Right cardiac atrium (tissue), 5 donors: Measurements from ENCODE around the gene GPN1. TPM values are rescaled to one million over a fixed set of nuclear protein-coding genes. Genes with fewer than 3 reads are reported as not detected.

ENCODE experiments used
- ATAC-seq, 2 donors: fragments of 200-7000 bp; cut with Tn5 transposase; one replicate each; pipeline versions ENCODE4 v1.8.0 to v1.9.1; 2020; ENCODE audit warnings: moderate library complexity in 2 of 2, mild to moderate bottlenecking in 1 of 2
- DNase-seq, 3 donors: peaks; one replicate each; pipeline ENCODE4 v3.0.0-alpha.2; 2020
- H3K27ac ChIP-seq: one replicate; pipeline ENCODE4 v1.5.1; 2013; ENCODE audit warnings: mild to moderate bottlenecking, low read length, control low read depth, moderate library complexity
- H3K27me3 ChIP-seq: one replicate; pipeline ENCODE4 v1.6.1; 2013; ENCODE audit not compliant: control insufficient read depth, insufficient read depth
- H3K4me1 ChIP-seq: one replicate; pipeline ENCODE4 v1.6.1; 2013; ENCODE audit warnings: low read length; ENCODE audit not compliant: control insufficient read depth, insufficient read depth
- H3K4me3 ChIP-seq: one replicate; pipeline ENCODE4 v1.5.1; 2013; ENCODE audit warnings: low read length, control low read depth
- H3K9me3 ChIP-seq: one replicate; pipeline ENCODE4 v1.6.1; 2013; ENCODE audit warnings: low read length; ENCODE audit not compliant: control insufficient read depth
- WGBS: extraction: QIAGEN DNeasy Blood & Tissue Kit; methylation state at CpG from one replicate; pipeline ENCODE4 v1.1.7; 2013; 5-methylcytosine and 5-hydroxymethylcytosine counted together
- intact Hi-C, 4 donors: fragments of 100-400 bp; cut with DNase I; formaldehyde crosslinking; loops; one replicate each; pipeline versions ENCODE4 v1.11.0 to v1.14.0; 2022 to 2023
- long read RNA-seq, 4 donors: library from polyadenylated mRNA; unstranded; transcript quantifications; one replicate each; pipeline ENCODE4 v2.0.0, GENCODE V29; 2020 to 2021
- polyA plus RNA-seq: library from polyadenylated mRNA; stranded (reverse); fragments of 200-250 nt; gene quantifications from one replicate; pipeline ENCODE4 v1.2.3, GENCODE V29; 2013
- total RNA-seq, 4 donors: library from RNA; stranded (reverse); fragmentation: NEBNext Ultra II Directional; extraction: Animal tissue kit (Norgen Biotek cat#: 25700); gene quantifications; one replicate each; pipeline ENCODE4 v1.2.1, GENCODE V29; 2021
- donor health status: healthy with polysubstance abuse.
- donor health status: DM: no; HTN: yes; CAD: no.
- donor health status: DM: no; HTN: no; CAD: no.
- donor health status: DM: no; HTN: yes; CAD: no; lungs with severe emphysema.
- donor health status: DM: yes; HTN: yes; CAD: no.

Gene GPN1
- total RNA-seq: 10 to 100 TPM; 15.9 to 21.8 (median 17.8) TPM
- polyA plus RNA-seq: 15.5 TPM
- long read RNA-seq, donor 1, transcript GPN1-212 (14 exons, 1,832 nt): major isoform, 60 of 68 reads
- long read RNA-seq, donor 1, partial matches to known transcripts: 0 of 68 reads
- long read RNA-seq, donor 1, other reads (novel, unspliced or antisense): 8 of 68 reads
- long read RNA-seq, donor 2, transcript GPN1-212 (14 exons, 1,832 nt): major isoform, 21 of 22 reads
- long read RNA-seq, donor 2, partial matches to known transcripts: 0 of 22 reads
- long read RNA-seq, donor 2, other reads (novel, unspliced or antisense): 1 of 22 reads
- long read RNA-seq, donor 3, transcript GPN1-212 (14 exons, 1,832 nt): major isoform, 129 of 158 reads
- long read RNA-seq, donor 3, partial matches to known transcripts: 3 of 158 reads
- long read RNA-seq, donor 3, other reads (novel, unspliced or antisense): 26 of 158 reads
- long read RNA-seq, donor 4, transcript GPN1-212 (14 exons, 1,832 nt): major isoform, 16 of 18 reads
- long read RNA-seq, donor 4, partial matches to known transcripts: 0 of 18 reads
- long read RNA-seq, donor 4, other reads (novel, unspliced or antisense): 2 of 18 reads

DNA sequence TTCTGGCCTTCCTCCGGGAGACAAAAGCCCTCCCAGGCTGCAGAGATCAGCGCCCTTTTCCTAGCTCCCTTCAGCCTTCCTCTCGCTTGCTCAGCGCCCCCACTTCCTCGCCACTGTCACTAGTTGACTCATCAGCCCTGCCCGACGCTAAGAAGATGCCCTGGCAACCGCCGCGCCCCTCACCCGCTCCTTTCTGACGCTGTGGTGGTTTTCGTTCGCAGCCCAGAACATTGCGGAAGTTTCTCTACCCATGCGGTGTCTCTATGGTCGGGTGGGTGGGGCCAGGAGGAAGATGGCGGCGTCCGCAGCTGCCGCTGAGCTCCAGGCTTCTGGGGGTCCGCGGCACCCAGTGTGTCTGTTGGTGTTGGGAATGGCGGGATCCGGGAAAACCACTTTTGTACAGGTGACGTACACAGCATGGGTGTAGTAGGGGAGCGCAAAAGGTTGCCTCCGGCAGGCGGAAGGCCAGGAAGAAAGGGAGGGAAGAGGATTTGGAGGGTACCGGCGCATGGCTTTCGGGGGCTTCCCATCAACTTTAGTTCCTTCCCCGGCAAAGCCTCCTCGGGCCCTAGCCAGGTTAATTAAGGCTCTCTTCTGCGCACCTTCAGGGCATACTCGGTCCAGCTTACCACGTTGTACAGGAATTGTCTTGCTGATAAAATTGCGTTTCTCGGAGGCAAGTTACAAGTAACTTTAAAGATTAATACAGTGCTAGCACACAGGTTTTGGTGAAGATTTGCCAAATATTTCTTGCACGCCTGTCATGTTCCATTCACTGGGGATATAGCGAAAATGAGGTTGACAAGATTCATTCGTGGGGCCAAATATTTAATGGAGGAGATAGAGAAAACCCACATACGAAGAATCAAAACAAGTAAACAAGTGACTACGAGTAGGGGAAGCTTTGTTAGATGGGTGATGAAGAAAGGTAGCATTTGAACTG, at the start of gene GPN1, which contains the start of gene CCDC121:
TSS of gene GPN1 (plus strand) at position 284 of the 943 bp plus-strand sequence. CDS start at position 293, 9 bp downstream.
TSS of gene CCDC121 (minus strand) at position 246 of the 943 bp plus-strand sequence. CDS start 1,213 bp downstream, outside the sequence.
- ATAC-seq: peak; percentile 97 to 98
- intact Hi-C loops: no loop called here
- Histone ChIP-seq H3K9me3 (no peaks in the 10 kb centered on the region), H3K27me3 (no peaks in the 10 kb centered on the region), H3K27ac (peak within 1 kb of the TSS; percentile 31), H3K4me3 (peak within 1 kb of the TSS; percentile 92), H3K4me1 (peaks cover 3% of the 10 kb centered on the region)
- under 1% methylated on average over 44 of the region's 44 CpGs for WGBS
- DNase-seq: peak; percentile 89 to 93 (median 93)

DNA sequence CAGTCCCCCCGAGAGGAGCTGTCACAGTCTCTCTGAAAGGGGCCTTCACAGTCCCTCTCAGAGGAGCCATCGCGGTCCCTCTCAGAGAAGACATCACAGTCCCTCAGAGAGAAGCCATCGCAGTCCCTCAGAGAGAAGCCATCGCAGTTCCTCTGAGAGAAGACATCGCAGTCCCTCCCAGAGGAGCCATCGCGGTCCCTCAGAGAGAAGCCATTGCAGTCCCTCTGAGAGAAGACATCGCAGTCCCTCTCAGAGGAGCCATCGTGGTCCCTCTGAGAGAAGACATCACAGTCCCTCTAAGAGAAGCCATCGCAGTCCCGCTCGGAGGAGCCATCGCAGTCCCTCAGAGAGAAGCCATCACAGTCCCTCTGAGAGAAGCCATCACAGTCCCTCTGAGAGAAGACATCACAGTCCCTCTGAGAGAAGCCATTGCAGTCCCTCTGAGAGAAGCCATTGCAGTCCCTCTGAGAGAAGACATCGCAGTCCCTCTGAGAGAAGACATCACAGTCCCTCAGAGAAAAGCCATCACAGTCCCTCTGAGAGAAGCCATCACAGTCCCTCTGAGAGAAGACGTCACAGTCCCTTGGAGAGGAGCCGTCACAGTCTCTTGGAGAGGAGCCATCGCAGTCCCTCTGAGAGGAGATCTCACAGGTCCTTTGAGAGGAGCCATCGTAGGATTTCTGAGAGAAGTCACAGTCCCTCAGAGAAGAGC, 47.3 kb upstream of the GPN1 start:
- H3K4me1 ChIP-seq: peaks cover 2% of the 10 kb centered on the region
- DNase-seq (no peak), ATAC-seq (no peak)
- no peak overlapping the region for H3K27ac ChIP-seq
- intact Hi-C loops: no loop called here
- WGBS: 95% methylated on average over 19 of the region's 19 CpGs
- H3K4me3 ChIP-seq: no peak overlapping the region
- H3K27me3 ChIP-seq: no peaks in the 10 kb centered on the region
- no peaks in the 10 kb centered on the region for H3K9me3 ChIP-seq

DNA sequence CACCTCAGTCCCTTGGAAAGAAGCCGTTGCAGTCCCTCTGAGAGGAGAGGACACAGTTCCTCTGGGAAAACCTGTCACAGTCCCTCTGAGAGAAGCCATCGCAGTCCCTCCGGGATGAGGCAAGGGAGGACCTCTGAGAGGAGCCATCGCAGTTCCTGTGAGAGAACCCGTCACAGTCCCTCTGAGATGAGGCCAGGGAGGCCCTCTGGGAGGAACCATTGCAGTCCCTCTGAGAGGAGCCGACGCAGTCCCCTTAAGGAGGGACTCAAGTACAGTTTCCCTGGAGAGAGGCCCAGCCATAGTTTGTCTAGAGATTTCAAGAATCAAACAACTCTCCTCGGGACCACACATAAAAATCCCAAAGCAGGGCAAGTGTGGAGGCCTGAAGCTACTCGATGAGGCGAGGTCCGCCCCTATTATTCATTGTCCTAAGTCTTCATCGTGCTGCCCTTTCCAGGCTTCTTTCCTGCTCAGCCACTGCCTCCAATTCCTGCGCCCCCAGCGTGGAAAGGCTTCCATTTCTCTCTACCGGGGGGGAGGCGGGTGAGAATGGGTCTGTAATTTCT, 46.6 kb upstream of the GPN1 start:
- Histone ChIP-seq H3K4me1 (peaks cover 2% of the 10 kb centered on the region), H3K9me3 (no peaks in the 10 kb centered on the region), H3K4me3 (peak overlapping the region; percentile 83), H3K27me3 (no peaks in the 10 kb centered on the region), H3K27ac (peak overlapping the region; percentile 58)
- peak in 1 of 3 donors; percentile 40 for DNase-seq
- intact Hi-C loops: no loop called here
- 88% methylated on average over 16 of the region's 16 CpGs for WGBS
- ATAC-seq: peak; percentile 6 to 12

DNA sequence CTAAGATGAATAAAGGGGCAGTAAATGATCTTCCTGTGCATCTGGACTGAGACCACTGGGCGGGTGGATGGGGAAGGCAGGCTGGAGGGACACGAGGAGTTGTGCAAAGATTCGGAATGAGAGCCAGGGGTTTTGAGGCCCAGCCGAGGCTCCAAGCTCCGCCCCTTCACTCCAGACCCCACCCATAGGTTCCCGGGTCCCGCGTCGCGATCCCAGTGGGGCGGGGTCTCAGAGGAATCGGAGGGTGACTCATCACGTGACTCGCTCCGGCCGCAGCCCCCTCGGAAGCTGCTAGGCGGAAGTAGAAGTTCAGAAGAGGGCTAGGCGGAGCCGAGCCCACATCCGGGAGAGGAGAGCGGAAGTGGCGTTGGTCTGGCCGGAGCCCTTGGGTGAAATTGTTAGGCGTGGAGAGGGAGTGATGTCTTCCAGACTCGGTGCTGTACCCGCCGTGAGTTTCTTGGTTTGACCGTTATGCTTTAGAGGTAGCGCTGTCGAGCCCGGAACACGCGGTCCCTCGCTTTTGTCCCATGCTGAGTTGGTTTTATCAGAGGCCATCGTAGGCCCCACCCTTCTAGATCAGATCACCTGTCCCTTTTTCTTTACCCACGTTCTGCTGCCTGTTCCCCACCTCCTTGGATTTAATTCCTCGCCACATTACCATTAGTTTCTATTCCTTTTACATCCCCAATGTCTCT, 46.0 kb upstream of the GPN1 start, which contains the start of gene ZNF512:
TSS of gene ZNF512 (plus strand) at position 348 of the 695 bp plus-strand sequence. CDS start at position 419, 71 bp downstream.
- Histone ChIP-seq H3K9me3 (no peaks in the 10 kb centered on the region), H3K4me1 (peaks cover 2% of the 10 kb centered on the region), H3K27ac (peak within 1 kb of the TSS; percentile 58), H3K4me3 (peak within 1 kb of the TSS; percentile 83), H3K27me3 (no peaks in the 10 kb centered on the region)
- DNase-seq: peak; percentile 94 to 96 (median 96)
- WGBS: under 1% methylated on average over 38 of the region's 38 CpGs
- intact Hi-C loops: no loop called here
- ATAC-seq: peak; percentile 98

DNA sequence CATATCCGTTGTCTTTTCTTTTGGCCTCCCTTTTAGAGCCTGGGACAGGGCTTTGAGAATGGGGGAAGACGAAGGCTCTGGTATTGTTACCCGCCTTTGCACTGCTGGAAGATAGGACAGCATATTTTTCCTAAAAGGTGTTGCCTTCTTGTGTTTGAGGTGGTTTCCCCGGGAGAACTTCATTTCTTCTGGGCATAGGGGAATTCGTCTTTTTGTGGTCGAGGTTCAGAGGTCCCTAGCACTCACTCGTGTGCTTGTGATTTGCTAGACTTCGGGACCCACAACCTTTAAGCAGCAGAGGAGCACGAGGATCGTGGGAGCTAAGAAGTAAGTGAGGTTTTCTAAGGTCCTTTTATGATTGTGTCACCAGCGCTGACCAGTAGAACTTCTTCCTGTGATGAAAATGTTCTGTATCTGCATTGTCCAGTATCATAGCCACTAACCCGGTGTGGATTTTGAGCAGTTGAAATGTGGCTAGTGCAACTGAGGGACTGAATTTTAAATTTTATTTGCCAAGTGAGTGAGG, 45.4 kb upstream of the GPN1 start:
- Histone ChIP-seq H3K27ac (no peak overlapping the region), H3K4me3 (peak overlapping the region; percentile 83), H3K4me1 (peaks cover 2% of the 10 kb centered on the region), H3K27me3 (no peaks in the 10 kb centered on the region), H3K9me3 (no peaks in the 10 kb centered on the region)
- ATAC-seq: no peak
- no peak for DNase-seq
- intact Hi-C loops: no loop called here
- 5% methylated on average over 12 of the region's 12 CpGs for WGBS

DNA sequence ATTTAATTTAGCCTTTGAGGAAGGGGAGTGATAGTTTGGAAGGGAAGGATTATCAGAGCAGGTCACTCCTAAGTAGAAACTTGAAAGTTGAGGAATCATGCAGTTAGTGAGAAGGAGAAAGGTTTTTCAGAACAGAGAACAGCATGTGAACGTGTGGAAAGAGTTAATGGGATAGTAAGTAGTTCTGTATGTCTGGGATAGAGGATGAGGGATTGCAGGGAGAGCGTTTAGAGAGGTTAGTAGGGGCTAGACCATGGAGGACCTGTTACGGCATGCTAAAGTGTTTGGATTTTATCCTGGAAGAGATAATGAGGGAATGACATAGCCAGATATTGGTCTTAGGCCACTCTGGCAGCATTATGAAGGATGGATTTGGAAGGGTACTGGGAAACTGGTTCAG, 44.3 kb upstream of the GPN1 start:
- WGBS: 72% methylated on average over 3 of the region's 3 CpGs
- Histone ChIP-seq H3K4me3 (no peak overlapping the region), H3K27me3 (no peaks in the 10 kb centered on the region)

DNA sequence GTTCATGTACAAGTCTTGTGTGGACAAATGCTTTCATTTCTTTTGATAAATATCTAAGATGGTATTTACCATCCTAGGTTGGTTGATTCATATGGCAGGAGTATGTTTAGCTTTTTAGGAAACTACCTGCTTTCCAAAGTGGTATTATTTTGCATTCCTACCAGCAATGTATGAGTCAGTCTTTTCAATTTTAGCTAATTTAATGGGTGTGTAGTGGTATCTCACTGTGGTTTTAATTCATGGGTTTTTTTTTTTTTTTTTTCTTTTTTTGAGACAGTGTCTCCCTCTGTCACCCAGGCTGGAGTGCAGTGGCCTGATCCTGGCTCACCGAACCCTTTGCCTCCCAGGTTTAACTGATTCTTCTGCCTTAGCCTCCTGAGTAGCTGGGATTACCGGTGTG, 41.8 kb upstream of the GPN1 start:
- DNase-seq (no peak), ATAC-seq (no peak)
- Histone ChIP-seq H3K9me3 (no peaks in the 10 kb centered on the region), H3K4me3 (no peak overlapping the region), H3K4me1 (peaks cover 2% of the 10 kb centered on the region), H3K27me3 (no peaks in the 10 kb centered on the region), H3K27ac (no peak overlapping the region)
- intact Hi-C loops: no loop called here
- 100% methylated on average over 2 of the region's 2 CpGs for WGBS

More for the DNA sequence above, 44.3 kb upstream of the GPN1 start:
- ATAC-seq: no peak
- no peak for DNase-seq
- Histone ChIP-seq H3K4me1 (peaks cover 2% of the 10 kb centered on the region), H3K9me3 (no peaks in the 10 kb centered on the region), H3K27ac (no peak overlapping the region)
- intact Hi-C loops: no loop called here

DNA sequence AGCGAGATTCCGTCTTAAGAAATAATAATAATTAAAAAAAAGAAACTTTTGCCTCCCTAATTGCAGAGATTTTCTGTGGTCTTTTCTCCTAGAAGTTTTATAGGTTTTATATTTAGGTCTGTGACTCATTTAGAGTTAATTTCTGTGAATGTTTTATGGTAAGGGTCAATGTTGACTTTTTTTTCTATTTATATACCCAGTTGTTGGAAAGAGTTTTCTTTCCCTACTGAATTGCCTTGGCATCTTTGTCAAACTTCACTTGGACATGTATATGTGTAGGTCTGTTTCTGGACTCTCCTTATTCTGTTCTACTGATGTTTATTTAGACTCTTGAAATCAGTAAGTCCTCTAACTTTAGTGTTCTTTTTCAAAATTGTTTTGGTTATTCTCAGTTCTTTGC, 40.5 kb upstream of the GPN1 start:
- DNase-seq (no peak), ATAC-seq (no peak)
- H3K27ac ChIP-seq: no peak overlapping the region
- peaks cover 2% of the 10 kb centered on the region for H3K4me1 ChIP-seq
- H3K27me3 ChIP-seq: no peaks in the 10 kb centered on the region
- intact Hi-C loops: no loop called here
- 98% methylated on average over 2 of the region's 2 CpGs for WGBS
- no peaks in the 10 kb centered on the region for H3K9me3 ChIP-seq
- H3K4me3 ChIP-seq: no peak overlapping the region

DNA sequence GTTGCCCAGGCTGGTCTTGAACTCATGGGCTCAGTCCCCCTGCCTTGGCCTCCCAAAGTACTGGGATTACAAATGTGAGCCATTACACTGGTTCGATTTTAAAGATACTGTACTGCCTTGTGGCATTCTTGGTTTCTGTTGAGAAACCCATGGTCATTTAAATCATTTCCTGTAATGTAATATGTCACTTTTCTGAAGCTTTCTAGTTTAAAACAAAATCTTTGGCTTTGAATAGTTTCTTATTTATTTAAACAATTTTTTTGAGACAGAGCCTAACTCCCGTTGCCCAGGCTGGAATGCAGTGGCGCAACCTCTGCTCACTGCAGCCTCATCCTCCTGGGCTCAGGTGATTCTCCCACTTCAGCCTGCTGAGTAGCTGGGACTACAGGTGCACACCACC, 37.1 kb upstream of the GPN1 start:
- H3K27ac ChIP-seq: no peak overlapping the region
- H3K9me3 ChIP-seq: no peaks in the 10 kb centered on the region
- intact Hi-C loops: no loop called here
- DNase-seq (no peak), ATAC-seq (no peak)
- H3K4me1 ChIP-seq: no peaks in the 10 kb centered on the region
- 94% methylated on average over 3 of the region's 3 CpGs for WGBS
- H3K4me3 ChIP-seq: no peak overlapping the region
- no peaks in the 10 kb centered on the region for H3K27me3 ChIP-seq
